PC-3 (cell line): ENCODE results near the gene NCMAP.

Source experiments
- EZH2 ChIP-seq: fragments of 300-600 bp; sonication (generic); IDR thresholded peaks from one replicate; pipeline ENCODE4 v1.6.1; 2017; ENCODE audit warnings: antibody characterized with exemption, mild to moderate bottlenecking, low read length; ENCODE audit not compliant: unreplicated experiment
- TF ChIP-seq, protein P1 (sequence below): fragments of 300-600 bp; sonication (generic); conservative IDR thresholded peaks from 2 replicates; pipeline ENCODE4 v1.5.1; 2017; ENCODE audit warnings: antibody characterized with exemption, low read depth, mild to moderate bottlenecking, low read length

DNA sequence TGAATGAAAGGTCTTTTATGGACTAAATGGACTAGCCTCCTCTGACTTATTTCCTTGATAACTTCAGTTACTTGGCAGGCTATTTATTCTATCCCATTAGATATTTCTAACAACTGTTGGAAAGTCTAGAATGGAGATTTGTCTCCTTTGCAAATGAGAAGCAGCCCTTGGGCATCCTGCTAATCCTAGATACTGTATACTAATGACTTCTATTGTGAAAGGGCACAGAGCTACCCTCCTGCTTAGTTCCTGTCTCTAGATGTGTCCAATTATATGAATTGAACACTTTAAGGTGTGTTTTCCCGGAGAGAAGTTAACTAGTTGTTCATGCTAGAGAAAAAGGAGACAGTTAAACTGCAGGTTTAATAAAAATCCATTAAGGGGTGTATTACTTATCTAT, 10.2 kb upstream of the NCMAP start:
- TF ChIP-seq, protein P1, sequence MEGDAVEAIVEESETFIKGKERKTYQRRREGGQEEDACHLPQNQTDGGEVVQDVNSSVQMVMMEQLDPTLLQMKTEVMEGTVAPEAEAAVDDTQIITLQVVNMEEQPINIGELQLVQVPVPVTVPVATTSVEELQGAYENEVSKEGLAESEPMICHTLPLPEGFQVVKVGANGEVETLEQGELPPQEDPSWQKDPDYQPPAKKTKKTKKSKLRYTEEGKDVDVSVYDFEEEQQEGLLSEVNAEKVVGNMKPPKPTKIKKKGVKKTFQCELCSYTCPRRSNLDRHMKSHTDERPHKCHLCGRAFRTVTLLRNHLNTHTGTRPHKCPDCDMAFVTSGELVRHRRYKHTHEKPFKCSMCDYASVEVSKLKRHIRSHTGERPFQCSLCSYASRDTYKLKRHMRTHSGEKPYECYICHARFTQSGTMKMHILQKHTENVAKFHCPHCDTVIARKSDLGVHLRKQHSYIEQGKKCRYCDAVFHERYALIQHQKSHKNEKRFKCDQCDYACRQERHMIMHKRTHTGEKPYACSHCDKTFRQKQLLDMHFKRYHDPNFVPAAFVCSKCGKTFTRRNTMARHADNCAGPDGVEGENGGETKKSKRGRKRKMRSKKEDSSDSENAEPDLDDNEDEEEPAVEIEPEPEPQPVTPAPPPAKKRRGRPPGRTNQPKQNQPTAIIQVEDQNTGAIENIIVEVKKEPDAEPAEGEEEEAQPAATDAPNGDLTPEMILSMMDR, result no peak
- no peak for TF ChIP-seq EZH2
